ENCODE results near the gene CREBZF. TPM values are rescaled to one million over a fixed set of nuclear protein-coding genes. Genes with fewer than 3 reads are reported as not detected.
"Not testable (repeated sequence)": the region's sequence is repeated elsewhere in the genome, so short reads cannot be mapped to it uniquely, and the experiment has no call there.

CREBZF gene
- total RNA-seq, 1 experiment from 2014 or later = 99.4 TPM

- Histone ChIP-seq H3K4me3 (ENCODE audit: low read depth, low read length) (no peak overlapping the region), H3K36me3 (ENCODE audit: control insufficient read depth, insufficient read depth, low read length) (no peaks in the 10 kb centered on the region), H3K9me3 (no peaks in the 10 kb centered on the region), H3K27me3 (replicated peaks; ENCODE audit: control insufficient read depth, insufficient read depth, low read length) (no peaks in the 10 kb centered on the region), H3K4me1 (0 out of 2 replicates have a peak, but pooled peaks cover 6% of the 10 kb centered on the region)
- no peaks in the 10 kb centered on the region for H3K9me3 Mint-ChIP-seq (ENCODE audit: unreplicated experiment)
- no peak overlapping the region for H3K4me3 Mint-ChIP-seq (ENCODE audit: unreplicated experiment)
- BruUV-seq (replicated peaks) = no TSS peak
- no peaks in the 10 kb centered on the region for H3K27me3 Mint-ChIP-seq (ENCODE audit: insufficient read depth, unreplicated experiment)
- no peak for TF ChIP-seq CTCF (IDR thresholded peaks at IDR 0.05; ENCODE audit: insufficient read depth in 1 of 2, low read depth in 1 of 2, low read length in 1 of 2, severe bottlenecking in 1 of 2, unreplicated experiment in 1 of 2)
- peaks cover 6% of the 10 kb centered on the region for H3K36me3 Mint-ChIP-seq (ENCODE audit: insufficient read depth, unreplicated experiment)
- ChIA-PET POLR2A (interaction anchor here (1.2 kb wide), 1 partner anchor 15 kb away, joined by 3 read pairs; no protein-coding TSS in a partner anchor), CTCF (no interaction called here)
- DNase-seq = no peak
- H3K4me1 Mint-ChIP-seq (ENCODE audit: low read depth, unreplicated experiment) = peaks cover 7% of the 10 kb centered on the region
- H3K27ac Mint-ChIP-seq (ENCODE audit: unreplicated experiment) = no peak overlapping the region
- intact Hi-C loops (cut with micrococcal nuclease; ENCODE audit: unreplicated experiment) = no loop called here
Measured at GRCh38 chr11:85619499-85619898, 45.4 kb downstream of the CREBZF start.

- CTCF ChIA-PET; BruUV-seq (replicated peaks); H3K9me3 ChIP-seq; H3K4me3 Mint-ChIP-seq (ENCODE audit: unreplicated experiment); intact Hi-C loops (cut with micrococcal nuclease; ENCODE audit: unreplicated experiment); H3K27ac Mint-ChIP-seq (ENCODE audit: unreplicated experiment); H3K4me3 ChIP-seq (ENCODE audit: low read depth, low read length); H3K27me3 ChIP-seq (replicated peaks; ENCODE audit: control insufficient read depth, insufficient read depth, low read length); DNase-seq; H3K36me3 ChIP-seq (ENCODE audit: control insufficient read depth, insufficient read depth, low read length); POLR2A ChIA-PET; H3K4me1 ChIP-seq; H3K36me3 Mint-ChIP-seq (ENCODE audit: insufficient read depth, unreplicated experiment); H3K9me3 Mint-ChIP-seq (ENCODE audit: unreplicated experiment); H3K27me3 Mint-ChIP-seq (ENCODE audit: insufficient read depth, unreplicated experiment): not testable (repeated sequence)
- peaks cover 11% of the 10 kb centered on the region for H3K4me1 Mint-ChIP-seq (ENCODE audit: low read depth, unreplicated experiment)
Measured at GRCh38 chr11:85611643-85612042, 53.3 kb downstream of the CREBZF start.

Other genes with a start within 250 kb of the CREBZF start
- gene DLG2, start 37.8 kb downstream of the CREBZF start, total RNA-seq (2022) = 21.5 and 21.6 TPM in 2 replicates
- gene TMEM126B, start 36.5 kb downstream of the CREBZF start, total RNA-seq (2022) = 141 and 144 TPM in 2 replicates
- gene TMEM126A, start 17.2 kb downstream of the CREBZF start, total RNA-seq (2022) = 35.5 and 37.7 TPM in 2 replicates
- gene CCDC89, start 21.1 kb upstream of the CREBZF start, total RNA-seq (2022) = 2.0 and 2.6 TPM in 2 replicates
- gene SYTL2, start 146.0 kb upstream of the CREBZF start, total RNA-seq (2022) = 110 and 156 TPM in 2 replicates
- not detected in 2 replicates for gene CCDC83, start 190.3 kb upstream of the CREBZF start, total RNA-seq (2022)